Activated T-helper 1 cell treated with anti-CD3 and anti-CD28 coated beads, Interleukin-2, amount 50 U/mL, for 16 hours (primary cell): ENCODE measurements around the gene PITPNB.

Experiments
- DNase-seq, 2 donors: peaks; one replicate each; pipeline ENCODE4 v3.0.0-alpha.2; 2020; ENCODE audit warnings: low read depth in 1 of 2, low spot score in 1 of 2

PITPNB gene

DNA sequence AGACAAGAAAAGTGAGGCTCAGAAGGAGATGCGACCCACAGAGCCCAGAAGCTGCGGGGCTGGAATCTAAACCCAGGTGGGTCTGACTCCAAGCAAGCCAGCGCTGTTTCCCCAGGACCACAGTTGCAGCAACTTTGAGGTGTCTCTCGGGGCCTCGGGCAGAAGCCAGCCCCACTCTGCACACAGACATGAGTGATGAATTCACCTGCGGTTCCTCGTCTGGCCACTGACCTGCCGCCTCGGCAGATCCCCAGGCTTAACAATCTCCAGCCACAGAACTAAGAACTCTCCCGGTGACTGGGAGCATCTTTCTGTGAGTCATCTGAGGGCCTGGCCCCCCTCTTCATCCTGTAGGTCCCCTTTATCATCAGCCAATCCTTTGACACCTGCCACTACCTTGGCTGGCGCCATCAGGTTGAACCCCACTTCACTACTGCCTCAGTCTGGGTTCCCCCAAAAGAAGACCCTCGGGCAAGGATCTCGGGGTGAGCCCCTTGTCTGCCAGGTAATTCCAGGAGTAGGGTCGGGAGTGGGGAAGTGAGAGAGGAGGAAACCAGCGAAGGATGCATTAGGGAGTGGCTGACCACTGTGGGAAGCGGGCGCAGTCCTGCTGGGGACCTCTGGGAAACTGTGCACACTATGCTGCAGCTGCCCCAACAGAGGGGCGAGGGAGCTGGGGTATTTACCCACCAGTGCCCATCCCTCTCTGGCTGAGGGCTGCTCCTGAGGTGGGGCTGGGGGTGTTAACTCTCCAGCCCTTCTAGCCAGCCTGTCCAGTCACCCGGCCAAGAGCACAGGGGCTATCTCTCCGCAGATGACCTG is 84.5 kb downstream of the PITPNB start:
- no peak for DNase-seq

- no peak for DNase-seq
Observed at GRCh38 chr22:27833803-27834202, 85.3 kb downstream of the PITPNB start.

- DNase-seq, result no peak
Observed at GRCh38 chr22:27832606-27833005, 86.5 kb downstream of the PITPNB start.

DNA sequence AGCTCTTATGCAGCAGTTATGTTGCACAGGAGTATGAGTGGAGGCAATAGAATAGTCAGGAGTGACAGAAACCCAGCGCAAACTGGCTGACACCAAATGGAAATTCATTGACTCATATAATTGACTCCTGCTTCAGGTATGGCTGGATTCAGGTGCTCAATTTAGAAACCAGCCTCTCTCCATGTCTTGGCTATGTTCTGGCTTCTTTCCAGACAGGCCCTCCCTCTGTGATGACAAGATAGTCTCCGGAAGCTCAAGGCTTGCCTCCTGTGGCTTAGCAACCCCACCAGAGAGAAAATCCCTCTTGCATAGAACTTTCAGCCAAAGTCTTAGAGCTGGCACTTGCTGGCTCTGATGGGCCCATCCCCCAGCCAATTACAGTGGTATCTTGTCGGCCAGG is 89.4 kb downstream of the PITPNB start:
- no peak for DNase-seq

DNA sequence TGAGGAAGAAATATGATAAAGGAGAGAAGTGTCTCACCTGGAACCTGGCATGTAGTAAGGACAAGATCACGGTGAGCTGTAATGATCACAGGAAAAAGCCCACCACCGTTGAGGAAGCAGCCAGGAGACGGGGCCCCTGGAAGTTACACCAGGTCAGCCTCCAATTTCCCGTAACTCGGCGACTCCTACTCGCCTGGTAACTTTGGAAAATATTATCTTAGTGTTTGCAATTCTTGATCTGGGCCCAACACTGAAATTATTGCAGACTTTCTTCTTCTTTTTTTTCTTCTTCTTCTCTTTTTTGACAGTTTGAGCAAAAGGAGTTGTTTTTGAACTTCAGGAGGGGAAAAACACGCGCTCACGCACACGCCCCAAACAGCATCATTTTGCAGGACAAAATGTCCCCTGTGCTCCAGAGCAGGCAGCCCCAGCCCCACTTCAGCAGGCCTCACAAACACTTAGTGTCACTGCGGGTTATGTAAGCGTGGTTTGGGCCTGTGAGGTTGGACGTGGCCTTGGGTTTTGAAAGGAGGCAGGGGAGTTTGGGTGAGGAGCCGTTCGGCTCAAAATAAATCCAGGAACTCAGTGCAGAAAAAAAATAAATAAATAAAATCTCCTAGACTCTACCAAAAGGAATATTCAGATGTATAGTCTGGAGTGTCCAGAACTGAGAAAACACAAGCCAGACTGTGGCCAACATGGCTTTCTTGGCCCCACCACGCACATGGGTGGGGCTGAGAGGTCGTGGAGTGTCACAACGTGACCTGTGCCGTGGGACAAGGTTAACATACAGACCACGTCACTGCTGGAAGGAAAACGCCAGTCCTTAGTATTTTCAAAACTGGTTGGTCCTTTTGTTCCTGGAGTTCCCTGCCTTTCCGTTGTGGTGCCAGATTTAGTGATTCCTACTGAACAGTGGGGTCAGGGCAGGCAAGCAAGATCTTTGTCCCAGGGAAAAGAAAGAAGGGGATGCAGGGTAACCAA is 91.2 kb downstream of the PITPNB start:
- no peak for DNase-seq

- no peak for DNase-seq
Observed at GRCh38 chr22:27825174-27825573, 93.9 kb downstream of the PITPNB start.

- no peak for DNase-seq
Observed at GRCh38 chr22:27823221-27823620, 95.8 kb downstream of the PITPNB start.

- no peak for DNase-seq
Observed at GRCh38 chr22:27820896-27821866, 97.9 kb downstream of the PITPNB start.

DNA sequence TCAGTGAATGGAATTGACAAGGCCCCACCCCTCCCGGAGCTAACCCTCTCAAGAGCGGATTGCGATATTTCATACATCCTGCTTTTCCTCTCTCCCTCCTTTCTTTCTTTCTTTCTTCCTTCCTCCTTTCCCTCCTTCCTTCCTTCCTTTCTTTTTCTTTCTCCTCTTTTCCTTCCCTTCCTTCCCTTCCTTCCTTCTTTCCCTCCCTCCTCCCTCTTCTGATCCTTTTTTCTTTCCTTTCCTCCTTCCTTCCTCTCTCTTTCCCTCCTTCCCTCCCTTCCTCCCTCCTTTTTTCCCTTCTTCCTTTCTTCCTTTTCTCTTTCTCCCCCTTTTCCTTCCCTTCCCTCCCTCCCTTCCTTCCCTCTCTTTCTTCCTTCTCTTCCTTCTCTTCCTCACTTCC is 102.5 kb downstream of the PITPNB start:
- no peak for DNase-seq

- DNase-seq, result no peak
Observed at GRCh38 chr22:27815826-27816530, 103.1 kb downstream of the PITPNB start.

DNA sequence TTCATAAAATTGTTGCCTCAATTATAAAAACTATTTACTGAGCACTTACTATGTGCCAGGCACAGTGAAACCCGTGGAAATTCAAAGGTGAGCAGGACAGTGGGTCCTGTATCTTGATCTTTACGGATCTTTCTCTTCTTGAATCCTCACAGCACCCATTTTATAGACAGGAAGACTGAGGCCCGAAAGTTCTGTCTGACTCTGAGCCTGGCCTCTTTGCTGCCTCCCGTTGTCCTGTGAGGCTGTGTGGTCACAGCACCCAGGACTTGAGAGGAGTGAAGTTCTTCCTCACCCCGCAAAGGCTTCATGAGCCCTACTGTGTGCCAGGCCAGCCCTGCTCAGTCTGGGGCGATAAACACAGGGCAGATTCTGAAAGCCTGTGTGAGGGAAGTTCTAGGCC is 104.1 kb downstream of the PITPNB start:
- no peak for DNase-seq

- no peak for DNase-seq
Observed at GRCh38 chr22:27811778-27812177, 107.3 kb downstream of the PITPNB start.

- DNase-seq, result no peak
Observed at GRCh38 chr22:27810609-27811151, 108.4 kb downstream of the PITPNB start.

DNA sequence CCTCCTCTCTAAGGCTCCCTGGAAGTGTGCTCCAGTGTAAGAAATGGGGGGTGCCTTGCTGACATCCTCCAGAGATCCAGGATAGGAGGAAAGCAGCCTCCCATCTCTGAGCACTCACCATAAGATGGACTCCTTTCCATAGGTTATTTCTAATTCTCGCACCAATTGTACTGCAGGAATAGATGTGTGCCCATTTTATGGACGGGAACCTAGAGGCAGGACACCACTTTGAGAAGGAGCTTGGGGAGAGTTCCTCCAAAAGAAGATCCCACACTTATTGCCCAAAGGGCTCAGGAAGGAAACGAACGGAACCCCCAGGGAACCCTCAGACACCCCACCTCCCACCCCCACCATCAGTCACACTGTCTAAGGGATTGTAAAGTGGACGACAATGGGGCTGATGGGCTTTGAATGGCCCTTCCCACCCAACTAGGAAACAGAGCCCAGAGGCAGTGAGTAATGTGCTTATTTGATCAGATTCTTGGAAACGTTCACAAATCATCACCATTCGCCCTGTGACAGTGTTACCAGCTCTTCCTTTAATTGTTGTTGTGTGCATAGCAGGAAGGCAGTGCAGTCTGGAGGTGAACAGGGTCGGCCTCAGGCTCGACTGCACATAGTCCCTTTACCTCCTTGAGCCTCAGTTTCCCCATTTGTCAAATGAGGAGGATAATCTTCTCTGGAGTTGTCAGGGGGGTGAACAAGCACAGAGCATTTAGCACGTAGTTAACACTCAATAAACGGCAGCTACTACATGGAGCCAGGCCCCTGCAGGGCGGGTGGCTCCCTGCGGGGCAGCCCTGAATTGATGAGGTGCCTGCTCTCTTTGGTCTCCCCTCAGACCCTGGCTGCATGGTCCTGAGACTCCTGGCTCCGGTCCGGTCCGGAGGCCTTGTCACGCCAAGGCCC is 109.1 kb downstream of the PITPNB start:
- DNase-seq, result no peak

- no peak for DNase-seq
Observed at GRCh38 chr22:27809226-27809603, 109.8 kb downstream of the PITPNB start.

GRCh38 chr22:27808451-27809225 is 110.4 kb downstream of the PITPNB start:
- DNase-seq, result no peak

GRCh38 chr22:27805841-27806240 is 113.2 kb downstream of the PITPNB start:
- DNase-seq, result no peak
